ENCODE data around the gene SBNO1. TPM values are rescaled to one million over a fixed set of nuclear protein-coding genes. Genes with fewer than 3 reads are reported as not detected.

Gene SBNO1
- total and polyA plus RNA-seq, 8 donors: 3.4 to 35.6 (median 9.9) TPM

GRCh38 chr12:123288751-123289346, 75.8 kb downstream of the SBNO1 start:
- H3K36me3 ChIP-seq: peaks cover 11 to 54% (median 44%) of the 10 kb centered on the region in 4 donors
- no peaks in the 10 kb centered on the region for H3K27me3 ChIP-seq
- no peak overlapping the region for H3K4me3 ChIP-seq
- no peaks in the 10 kb centered on the region for H3K9me3 ChIP-seq
- no peaks in the 10 kb centered on the region for H3K4me1 ChIP-seq
- 94 to 97% (median 95%) methylated on average over 20 of the region's 20 CpGs for WGBS, 5 donors
- no peak for DNase-seq
- intact Hi-C loops (cut with DNase I; ENCODE audit: low total_unique reads): no loop called here
- no peak overlapping the region for H3K27ac ChIP-seq
- TF ChIP-seq CTCF (IDR thresholded peaks at IDR 0.05) (no peak), POLR2A (IDR thresholded peaks at IDR 0.05) (no peak), POLR2AphosphoS5 (IDR thresholded peaks at IDR 0.05) (no peak), EP300 (IDR thresholded peaks at IDR 0.05) (no peak)

GRCh38 chr12:123286652-123287373, 77.8 kb downstream of the SBNO1 start:
- Histone ChIP-seq H3K27me3 (no peaks in the 10 kb centered on the region), H3K4me1 (no peaks in the 10 kb centered on the region), H3K27ac (no peak overlapping the region), H3K4me3 (no peak overlapping the region), H3K36me3 (peaks cover 0 to 33% (median 24%) of the 10 kb centered on the region in 4 donors), H3K9me3 (no peaks in the 10 kb centered on the region)
- DNase-seq: no peak
- intact Hi-C loops (cut with DNase I; ENCODE audit: low total_unique reads): no loop called here
- no peak for TF ChIP-seq POLR2A (IDR thresholded peaks at IDR 0.05)
- 64 to 69% (median 67%) methylated on average over 9 of the region's 9 CpGs for WGBS, 5 donors

GRCh38 chr12:123284669-123285068, 80.0 kb downstream of the SBNO1 start:
- TF ChIP-seq POLR2A (IDR thresholded peaks at IDR 0.05) (no peak), EP300 (IDR thresholded peaks at IDR 0.05) (no peak), CTCF (IDR thresholded peaks at IDR 0.05) (no peak), POLR2AphosphoS5 (IDR thresholded peaks at IDR 0.05) (no peak)
- 92 to 97% (median 96%) methylated on average over 4 of the region's 4 CpGs for WGBS, 5 donors

GRCh38 chr12:123283461-123283860, 81.2 kb downstream of the SBNO1 start:
- no peaks in the 10 kb centered on the region for H3K27me3 ChIP-seq
- intact Hi-C loops (cut with DNase I; ENCODE audit: low total_unique reads): no loop called here
- no peak overlapping the region for H3K27ac ChIP-seq
- no peak for DNase-seq
- H3K4me1 ChIP-seq: no peaks in the 10 kb centered on the region
- 89 to 97% (median 94%) methylated on average over 8 of the region's 8 CpGs for WGBS, 5 donors
- H3K4me3 ChIP-seq: no peak overlapping the region
- TF ChIP-seq POLR2AphosphoS5 (IDR thresholded peaks at IDR 0.05) (no peak), CTCF (IDR thresholded peaks at IDR 0.05) (no peak), EP300 (IDR thresholded peaks at IDR 0.05) (no peak), POLR2A (IDR thresholded peaks at IDR 0.05) (no peak)
- no peaks in the 10 kb centered on the region for H3K9me3 ChIP-seq
- H3K36me3 ChIP-seq: peaks cover 0 to 2% (median 0%) of the 10 kb centered on the region in 4 donors

More at GRCh38 chr12:123284669-123285068, 80.0 kb downstream of the SBNO1 start:
- Histone ChIP-seq H3K36me3 (peaks cover 0 to 14% (median 8%) of the 10 kb centered on the region in 4 donors), H3K4me1 (no peaks in the 10 kb centered on the region), H3K9me3 (no peaks in the 10 kb centered on the region), H3K27me3 (no peaks in the 10 kb centered on the region), H3K4me3 (no peak overlapping the region), H3K27ac (no peak overlapping the region)
- DNase-seq: no peak
- intact Hi-C loops (cut with DNase I; ENCODE audit: low total_unique reads): no loop called here

GRCh38 chr12:123282111-123282510, 82.5 kb downstream of the SBNO1 start:
- intact Hi-C loops (cut with DNase I; ENCODE audit: low total_unique reads): no loop called here
- Histone ChIP-seq H3K4me1 (no peaks in the 10 kb centered on the region), H3K4me3 (no peak overlapping the region), H3K36me3 (no peaks in the 10 kb centered on the region), H3K9me3 (no peaks in the 10 kb centered on the region), H3K27me3 (no peaks in the 10 kb centered on the region), H3K27ac (no peak overlapping the region)
- TF ChIP-seq EP300 (IDR thresholded peaks at IDR 0.05) (no peak), CTCF (IDR thresholded peaks at IDR 0.05) (no peak), POLR2A (IDR thresholded peaks at IDR 0.05) (no peak), POLR2AphosphoS5 (IDR thresholded peaks at IDR 0.05) (no peak)
- DNase-seq: no peak
- 87 to 91% (median 90%) methylated on average over 10 of the region's 10 CpGs for WGBS, 5 donors
